H1 (cell line): ENCODE measurements around the gene CD200R1L. TPM values are rescaled to one million over a fixed set of nuclear protein-coding genes. Genes with fewer than 3 reads are reported as not detected.

Source experiments
- CTCF ChIA-PET: fragments of 300-600 bp; sonication (Branson Sonifier 250); formaldehyde crosslinking; loops from one replicate; lab custom pipeline; 2021; ENCODE audit not compliant: partially characterized antibody; lab: Charles Lee
- POLR2A ChIA-PET: fragments of 300-600 bp; sonication (Branson Sonifier 250); formaldehyde crosslinking; loops from one replicate; lab custom pipeline; 2021; ENCODE audit warnings: inconsistent platforms; ENCODE audit not compliant: partially characterized antibody; lab: Charles Lee
- DNase-seq, 2 experiments: peaks; one replicate each; pipeline versions ENCODE4 v3.0.0 to v3.0.0-alpha.2; 2010 to 2022; ENCODE audit warnings: low spot score in 2 of 2, low read depth in 1 of 2, mixed read lengths in 1 of 2
- FAIRE-seq: peaks from 2 replicates; lab custom pipeline; 2011; peaks lifted over from hg19 to GRCh38; lab: Jason Lieb, UNC
- H2AFZ ChIP-seq: 2 replicates; pipeline ENCODE4 v1.8.1; 2012; ENCODE audit warnings: low read length, inconsistent platforms
- H2AK5ac ChIP-seq: 2 replicates; pipeline ENCODE4 v1.6.1; 2013; ENCODE audit warnings: low read depth, low read length
- H2BK120ac ChIP-seq: replicated peaks from 2 replicates; pipeline ENCODE3; 2013; ENCODE audit warnings: low read depth, low read length, inconsistent platforms
- H2BK12ac ChIP-seq: 2 replicates; pipeline ENCODE4 v1.6.1; 2013; ENCODE audit warnings: low read depth, low read length
- H2BK15ac ChIP-seq: 2 replicates; pipeline ENCODE4 v1.6.1; 2013; ENCODE audit warnings: low read length
- H2BK20ac ChIP-seq: 2 replicates; pipeline ENCODE4 v1.6.1; 2013; ENCODE audit warnings: low read length
- H2BK5ac ChIP-seq: 2 replicates; pipeline ENCODE4 v1.6.1; 2013; ENCODE audit warnings: low read depth, low read length
- H3K14ac ChIP-seq: 2 replicates; pipeline ENCODE4 v1.6.1; 2013; ENCODE audit warnings: inconsistent platforms; ENCODE audit not compliant: insufficient read length
- H3K18ac ChIP-seq: 2 replicates; pipeline ENCODE4 v1.6.1; 2013; ENCODE audit warnings: low read length; ENCODE audit errors: extremely low read depth
- H3K23ac ChIP-seq: 2 replicates; pipeline ENCODE4 v1.6.1; 2013; ENCODE audit warnings: inconsistent platforms; ENCODE audit not compliant: insufficient read length
- H3K23me2 ChIP-seq: 2 replicates; pipeline ENCODE4 v1.6.1; 2013; ENCODE audit warnings: low read depth, low read length
- H3K27ac ChIP-seq: 2 replicates; pipeline ENCODE4 v1.6.1; 2011; ENCODE audit warnings: low read depth, low read length, inconsistent platforms
- H3K27me3 ChIP-seq, 4 experiments: replicated peaks in 1 of 4; 1 replicate in 1 of 4; 2 replicates in 3 of 4; pipeline versions ENCODE4 v1.6.1 to v1.8.1; 2011 to 2013; ENCODE audit warnings: low read length in 3 of 4, mild to moderate bottlenecking in 3 of 4, inconsistent platforms in 2 of 4, mixed read lengths in 2 of 4, moderate library complexity in 1 of 4; ENCODE audit not compliant: control insufficient read depth in 3 of 4, insufficient read depth in 3 of 4; ENCODE audit errors: extremely low read depth in 1 of 4
- H3K36me3 ChIP-seq, 4 experiments: 2 replicates each; pipeline versions ENCODE4 v1.6.1 to v1.8.1; 2011 to 2013; ENCODE audit warnings: mild to moderate bottlenecking in 4 of 4, low read length in 3 of 4, moderate library complexity in 2 of 4, control low read depth in 1 of 4, inconsistent platforms in 1 of 4; ENCODE audit not compliant: insufficient read depth in 4 of 4, control insufficient read depth in 2 of 4
- H3K4ac ChIP-seq: replicated peaks from 2 replicates; pipeline ENCODE3; 2013; ENCODE audit warnings: low read length, low read depth, mixed read lengths, inconsistent platforms; ENCODE audit not compliant: insufficient read length
- H3K4me1 ChIP-seq, 4 experiments: replicated peaks in 1 of 4; 1 replicate in 1 of 4; 2 replicates in 3 of 4; pipeline versions ENCODE4 v1.6.1 to v1.8.1; 2011 to 2013; ENCODE audit warnings: low read length in 3 of 4, inconsistent platforms in 2 of 4, mixed read lengths in 1 of 4; ENCODE audit not compliant: insufficient read depth in 4 of 4, control insufficient read depth in 3 of 4
- H3K4me2 ChIP-seq, 2 experiments: 2 replicates each; pipeline versions ENCODE4 v1.6.1 to v1.8.1; 2011 to 2013; ENCODE audit warnings: low read depth in 2 of 2, low read length in 2 of 2, control low read depth in 1 of 2, inconsistent platforms in 1 of 2, mild to moderate bottlenecking in 1 of 2; ENCODE audit not compliant: insufficient read depth in 1 of 2
- H3K4me3 ChIP-seq, 4 experiments: fragments of 200-600, 300-600 bp in 1 of 4; sonication (generic), shearing (Covaris generic), sonication (Bioruptor Twin) in 1 of 4; 2 replicates each; pipeline versions ENCODE4 v1.5.1 to v1.8.1; 2011 to 2016; ENCODE audit warnings: low read length in 4 of 4, low read depth in 3 of 4, control low read depth in 2 of 4, inconsistent platforms in 2 of 4, mild to moderate bottlenecking in 2 of 4, mixed read lengths in 1 of 4, moderate library complexity in 1 of 4; ENCODE audit not compliant: insufficient read depth in 2 of 4; ENCODE audit errors: extremely low read depth in 1 of 4
- H3K56ac ChIP-seq: replicated peaks from 2 replicates; pipeline ENCODE3; 2013; ENCODE audit warnings: low read depth, mild to moderate bottlenecking, mixed read lengths, low read length, inconsistent platforms; ENCODE audit not compliant: insufficient read length
- H3K79me1 ChIP-seq: 2 replicates; pipeline ENCODE4 v1.6.1; 2013; ENCODE audit warnings: low read depth, low read length, control low read depth
- H3K79me2 ChIP-seq, 2 experiments: 2 replicates each; pipeline versions ENCODE4 v1.6.1 to v1.8.1; 2012 to 2013; ENCODE audit warnings: low read length in 2 of 2, mild to moderate bottlenecking in 2 of 2, inconsistent platforms in 1 of 2; ENCODE audit not compliant: insufficient read depth in 2 of 2, control insufficient read depth in 1 of 2
- H3K9ac ChIP-seq, 4 experiments: replicated peaks in 1 of 4; 1 replicate in 1 of 4; 2 replicates in 3 of 4; pipeline versions ENCODE4 v1.6.1 to v1.8.1; 2011 to 2013; ENCODE audit warnings: low read depth in 3 of 4, low read length in 3 of 4, control low read depth in 2 of 4, mild to moderate bottlenecking in 2 of 4, moderate library complexity in 2 of 4, inconsistent platforms in 1 of 4; ENCODE audit errors: extremely low read depth in 1 of 4
- H3K9me3 ChIP-seq, 2 experiments: 2 replicates each; pipeline versions ENCODE4 v1.6.1 to v1.8.1; 2012 to 2013; ENCODE audit warnings: mild to moderate bottlenecking in 2 of 2, moderate library complexity in 2 of 2, control low read depth in 1 of 2, inconsistent platforms in 1 of 2, low read depth in 1 of 2, low read length in 1 of 2, mixed read lengths in 1 of 2; ENCODE audit not compliant: insufficient read depth in 2 of 2
- H4K20me1 ChIP-seq, 2 experiments: replicated peaks in 1 of 2; 2 replicates each; pipeline versions ENCODE3 to v1.8.1; 2011 to 2013; ENCODE audit warnings: inconsistent platforms in 2 of 2, low read length in 2 of 2, mild to moderate bottlenecking in 1 of 2; ENCODE audit not compliant: insufficient read depth in 2 of 2, control insufficient read depth in 1 of 2
- H4K5ac ChIP-seq: 2 replicates; pipeline ENCODE4 v1.6.1; 2013; ENCODE audit warnings: low read length, low read depth, mixed read lengths, inconsistent platforms; ENCODE audit not compliant: insufficient read length
- H4K8ac ChIP-seq: 2 replicates; pipeline ENCODE4 v1.8.0; 2013; ENCODE audit warnings: mild to moderate bottlenecking, moderate library complexity, low read length, inconsistent platforms; ENCODE audit not compliant: insufficient read depth; ENCODE audit errors: extremely low read depth
- H4K91ac ChIP-seq: replicated peaks from 2 replicates; pipeline ENCODE3; 2013; ENCODE audit warnings: low read length, mixed read lengths, inconsistent platforms; ENCODE audit not compliant: insufficient read length
- BACH1 ChIP-seq: IDR thresholded peaks from 2 replicates; pipeline ENCODE4 v1.6.1; 2012; ENCODE audit warnings: low read length, improper control_type of control experiment
- CEBPB ChIP-seq: IDR thresholded peaks from 2 replicates; pipeline ENCODE4 v1.6.1; 2012; ENCODE audit warnings: low read depth, low read length
- CREB1 ChIP-seq: IDR thresholded peaks from 2 replicates; pipeline ENCODE4 v1.6.1; 2012; ENCODE audit warnings: inconsistent platforms
- CTBP2 ChIP-seq: IDR thresholded peaks from 2 replicates; pipeline ENCODE4 v1.7.0; 2011; ENCODE audit warnings: borderline replicate concordance, mild to moderate bottlenecking, moderate library complexity, mixed read lengths, low read length; ENCODE audit not compliant: insufficient read depth, insufficient read length
- EGR1 ChIP-seq: IDR thresholded peaks from 2 replicates; pipeline ENCODE4 v1.6.1; 2011; ENCODE audit warnings: low read depth, low read length, borderline replicate concordance
- MAFK ChIP-seq: IDR thresholded peaks from 2 replicates; pipeline ENCODE4 v1.6.1; 2012; ENCODE audit warnings: low read depth, mild to moderate bottlenecking, improper control_type of control experiment, low read length
- SAP30 ChIP-seq: fragments of 300-600 bp; sonication (generic); IDR thresholded peaks from 2 replicates; pipeline ENCODE4 v1.7.1; 2012; ENCODE audit warnings: low read length, moderate library complexity, mild to moderate bottlenecking, inconsistent platforms; ENCODE audit not compliant: insufficient read depth, insufficient replicate concordance
- TAF7 ChIP-seq: optimal IDR thresholded peaks from 2 replicates; pipeline ENCODE3; 2011; ENCODE audit warnings: low read depth, mild to moderate bottlenecking, inconsistent platforms, low read length, moderate library complexity, borderline replicate concordance
- TCF12 ChIP-seq: IDR thresholded peaks from 2 replicates; pipeline ENCODE4 v1.6.1; 2011; ENCODE audit warnings: low read depth, mild to moderate bottlenecking, low read length
- YY1 ChIP-seq: IDR thresholded peaks from 2 replicates; pipeline ENCODE4 v1.6.1; 2011; ENCODE audit warnings: low read depth, mild to moderate bottlenecking, low read length
- ZNF274 ChIP-seq: IDR thresholded peaks from 2 replicates; pipeline ENCODE4 v1.7.0; 2012; ENCODE audit warnings: low read length, borderline replicate concordance; ENCODE audit errors: extremely low read depth
- polyA plus RNA-seq, 7 experiments: library from polyadenylated mRNA; depleted of rRNA in 3 of 7; stranded (reverse) in 5 of 7; unstranded in 2 of 7; fragments of >200 nt in 5 of 7; fragments of 200-250 nt in 2 of 7; gene quantifications; 1 replicate in 5 of 7; 2 replicates in 1 of 7; 4 replicates in 1 of 7; pipeline versions ENCODE4 v1.2.1 to v1.2.3, GENCODE V29; 2011 to 2013; ENCODE audit warnings: missing spikeins in 2 of 7, mixed read lengths in 2 of 7
- total RNA-seq: library from RNA; stranded (reverse); fragmentation: NEBNext Ultra II Directional; extraction: Animal tissue kit (Norgen Biotek cat#: 25700); gene quantifications from 2 replicates; pipeline ENCODE4 v1.2.1, GENCODE V29; 2021
- TF ChIP-seq, protein P1 (sequence below): IDR thresholded peaks from 2 replicates; pipeline ENCODE4 v1.6.1; 2012; ENCODE audit warnings: inconsistent platforms

CD200R1L gene
- total and polyA plus RNA-seq, 2 of the 8 experiments (the other 6 are each of a cell fraction or from before 2014, with no cell fraction given): not detected

DNA sequence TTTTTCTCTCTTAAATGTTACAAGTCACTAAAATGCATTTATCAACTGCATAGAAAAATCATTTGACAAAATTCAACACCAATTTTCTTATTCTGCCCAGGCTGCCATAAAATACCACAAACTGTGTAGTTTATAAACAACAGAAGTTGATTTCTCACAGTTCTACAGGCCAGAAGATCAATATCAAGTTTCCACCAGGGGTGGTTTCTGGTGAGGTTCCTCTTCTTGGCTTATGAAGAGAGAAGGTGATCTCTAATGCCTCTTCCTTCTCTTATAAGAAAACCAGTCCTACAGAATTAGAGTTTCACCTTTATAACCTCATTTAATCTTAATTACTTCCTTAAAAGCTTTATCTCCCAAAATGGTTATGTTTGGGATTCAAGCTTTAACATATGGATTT is 10.9 kb upstream of the CD200R1L start:
- CTCF ChIA-PET: no interaction called here
- POLR2A ChIA-PET: no interaction called here
- TF ChIP-seq YY1 (no peak), SAP30 (no peak), CTBP2 (no peak), CEBPB (no peak), MAFK (no peak), ZNF274 (no peak), EGR1 (no peak), TAF7 (no peak), CREB1 (no peak), BACH1 (no peak), TCF12 (no peak)
- TF ChIP-seq, protein P1, sequence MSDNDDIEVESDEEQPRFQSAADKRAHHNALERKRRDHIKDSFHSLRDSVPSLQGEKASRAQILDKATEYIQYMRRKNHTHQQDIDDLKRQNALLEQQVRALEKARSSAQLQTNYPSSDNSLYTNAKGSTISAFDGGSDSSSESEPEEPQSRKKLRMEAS: no peak

More for the DNA sequence above, 10.9 kb upstream of the CD200R1L start:
- H2BK12ac ChIP-seq: no peak overlapping the region
- no peaks in the 10 kb centered on the region for H3K4me1 ChIP-seq
- H2BK120ac ChIP-seq: no peak overlapping the region
- H3K4me3 ChIP-seq: no peak overlapping the region
- no peak overlapping the region for H2AFZ ChIP-seq
- no peak overlapping the region for H3K56ac ChIP-seq
- no peak overlapping the region for H3K4me2 ChIP-seq
- no peak for DNase-seq
- H4K8ac ChIP-seq: no peak overlapping the region
- H2BK15ac ChIP-seq: no peak overlapping the region
- no peak overlapping the region for H3K27ac ChIP-seq
- H3K9me3 ChIP-seq: peaks cover 6 to 18% of the 10 kb centered on the region in 2 experiments
- H4K20me1 ChIP-seq: no peaks in the 10 kb centered on the region
- H2BK5ac ChIP-seq: no peak overlapping the region
- H3K79me2 ChIP-seq: no peaks in the 10 kb centered on the region
- no peaks in the 10 kb centered on the region for H3K27me3 ChIP-seq
- no peak for FAIRE-seq
- no peak overlapping the region for H4K5ac ChIP-seq
- H3K23ac ChIP-seq: no peak overlapping the region
- H3K4ac ChIP-seq: no peak overlapping the region
- H4K91ac ChIP-seq: no peak overlapping the region
- H3K23me2 ChIP-seq: no peaks in the 10 kb centered on the region; the same call in 1 of the 2 replicates
- no peak overlapping the region for H2AK5ac ChIP-seq
- no peak overlapping the region for H3K14ac ChIP-seq
- H3K9ac ChIP-seq: no peak overlapping the region
- H2BK20ac ChIP-seq: no peak overlapping the region
- H3K79me1 ChIP-seq: no peaks in the 10 kb centered on the region
- H3K18ac ChIP-seq: no peak overlapping the region
- no peaks in the 10 kb centered on the region for H3K36me3 ChIP-seq
